HepG2 (cell line): ENCODE data around the gene SPESP1. TPM values are rescaled to one million over a fixed set of nuclear protein-coding genes. Genes with fewer than 3 reads are reported as not detected.

Source experiments
- ATAC-seq: fragments of 200-7000 bp; cut with Tn5 transposase; 3 replicates; pipeline ENCODE4 v1.9.1; 2020; ENCODE audit warnings: mild to moderate bottlenecking, moderate library complexity
- BruUV-seq: library from RNA; stranded (reverse); fragments of 400-500 nt; replicated peaks from 2 replicates; lab custom pipeline; 2021; lab: Mats Ljungman, UMichigan
- CTCF ChIA-PET: fragments of 300-600 bp; formaldehyde crosslinking; extraction: SDS; loops from one replicate; lab custom pipeline; 2021; ENCODE audit warnings: low total read pairs, inconsistent platforms, low intra/inter-chr PET ratio; lab: Yijun Ruan, JAX
- POLR2A ChIA-PET: fragments of 350-600 bp; sonication (Branson Sonifier 250); formaldehyde crosslinking; loops from one replicate; lab custom pipeline; 2020; ENCODE audit warnings: antibody characterized with exemption, inconsistent platforms; lab: Yijun Ruan, JAX
- DNase-seq: peaks from one replicate; pipeline ENCODE4 v3.0.0-alpha.2; 2015; ENCODE audit warnings: low spot score
- FAIRE-seq: peaks from 3 replicates; lab custom pipeline; 2011; peaks lifted over from hg19 to GRCh38; lab: Jason Lieb, UNC
- H2AFZ ChIP-seq: one replicate; pipeline ENCODE4 v1.6.1; 2011; ENCODE audit warnings: low read length, inconsistent platforms
- H3K27ac ChIP-seq: fragments of 300-600 bp; 3 replicates; pipeline ENCODE4 v1.8.0; 2011; ENCODE audit warnings: mixed run types, mild to moderate bottlenecking, mixed read lengths, low read length, inconsistent platforms; ENCODE audit not compliant: insufficient read depth; ENCODE audit errors: extremely low read length
- H3K27me3 ChIP-seq, 2 experiments: fragments of 200-600 bp in 1 of 2; 2 replicates in 1 of 2; 3 replicates in 1 of 2; pipeline versions ENCODE4 v1.6.0 to v1.8.0; 2011; ENCODE audit warnings: low read length in 2 of 2, mild to moderate bottlenecking in 2 of 2, moderate library complexity in 2 of 2, inconsistent platforms in 1 of 2; ENCODE audit not compliant: insufficient read depth in 2 of 2, control insufficient read depth in 1 of 2
- H3K36me3 ChIP-seq, 2 experiments: fragments of 200-600 bp in 1 of 2; replicated peaks in 1 of 2; 2 replicates in 1 of 2; 3 replicates in 1 of 2; pipeline versions ENCODE4 v1.5.1 to v1.8.0; 2011; ENCODE audit warnings: low read length in 2 of 2, inconsistent platforms in 1 of 2; ENCODE audit not compliant: insufficient read depth in 2 of 2, control insufficient read depth in 1 of 2
- H3K4me1 ChIP-seq: 2 replicates; pipeline ENCODE4 v1.5.1; 2012; ENCODE audit warnings: low read length, inconsistent platforms; ENCODE audit not compliant: insufficient read depth
- H3K4me2 ChIP-seq: 2 replicates; pipeline ENCODE4 v1.6.0; 2011; ENCODE audit warnings: low read depth, low read length, inconsistent platforms
- H3K4me3 ChIP-seq, 3 experiments: fragments of 200-600 bp in 1 of 3; sonication (generic), shearing (Covaris generic) in 1 of 3; replicated peaks in 1 of 3; 2 replicates each; pipeline ENCODE4 v1.5.1; 2011 to 2016; ENCODE audit warnings: low read length in 3 of 3, inconsistent platforms in 2 of 3, low read depth in 2 of 3, mild to moderate bottlenecking in 2 of 3, control low read depth in 1 of 3, mixed read lengths in 1 of 3; ENCODE audit not compliant: insufficient read depth in 1 of 3
- H3K79me2 ChIP-seq: one replicate; pipeline ENCODE4 v1.6.1; 2011; ENCODE audit warnings: low read length, inconsistent platforms; ENCODE audit not compliant: insufficient read depth
- H3K9ac ChIP-seq: 2 replicates; pipeline ENCODE4 v1.6.0; 2011; ENCODE audit warnings: mild to moderate bottlenecking, low read depth, low read length, inconsistent platforms; ENCODE audit not compliant: insufficient read depth
- H3K9me3 ChIP-seq: 2 replicates; pipeline ENCODE4 v1.5.1; 2012; ENCODE audit warnings: mild to moderate bottlenecking, low read length
- H4K20me1 ChIP-seq: 2 replicates; pipeline ENCODE4 v1.6.0; 2011; ENCODE audit warnings: inconsistent platforms, mild to moderate bottlenecking, low read length, moderate library complexity; ENCODE audit not compliant: insufficient read depth
- FOXP1 ChIP-seq, 2 experiments: fragments of 450-650 bp in 1 of 2; IDR thresholded peaks; 2 replicates each; pipeline ENCODE4 v1.6.1; 2017 to 2018; ENCODE audit warnings: antibody characterized with exemption in 1 of 2
- IKZF4 ChIP-seq: sonication (generic); formaldehyde crosslinking; IDR thresholded peaks from 2 replicates; pipeline ENCODE4 v1.5.1; 2020; ENCODE audit warnings: borderline replicate concordance, mild to moderate bottlenecking, low read depth, missing genetic modification reagents; ENCODE audit errors: not compliant biosample characterization
- MTA1 ChIP-seq: sonication (generic); formaldehyde crosslinking; IDR thresholded peaks from 2 replicates; pipeline ENCODE4 v1.4.0; 2020; ENCODE audit warnings: missing genetic modification reagents, mild to moderate bottlenecking, borderline replicate concordance
- PAWR ChIP-seq: sonication (generic); formaldehyde crosslinking; IDR thresholded peaks from 2 replicates; pipeline ENCODE4 v1.4.0; 2020; ENCODE audit warnings: missing genetic modification reagents, mild to moderate bottlenecking, borderline replicate concordance
- PREB ChIP-seq: sonication (generic); formaldehyde crosslinking; IDR thresholded peaks from 2 replicates; pipeline ENCODE4 v1.4.0; 2020; ENCODE audit warnings: missing genetic modification reagents
- RFX1 ChIP-seq: fragments of 450-650 bp; IDR thresholded peaks from 2 replicates; pipeline ENCODE4 v1.6.1; 2017
- RFX3 ChIP-seq: IDR thresholded peaks from 2 replicates; pipeline ENCODE4 v1.6.1; 2016; ENCODE audit warnings: missing biosample characterization, missing genetic modification reagents
- STAT6 ChIP-seq: sonication (generic); formaldehyde crosslinking; IDR thresholded peaks from 2 replicates; pipeline ENCODE4 v1.4.0; 2020; ENCODE audit warnings: missing genetic modification reagents, mild to moderate bottlenecking, borderline replicate concordance
- TAF1 ChIP-seq: sonication (generic); formaldehyde crosslinking; IDR thresholded peaks from 2 replicates; pipeline ENCODE4 v1.4.0; 2020; ENCODE audit warnings: missing genetic modification reagents
- YY1 ChIP-seq: IDR thresholded peaks from 2 replicates; pipeline ENCODE4 v1.6.1; 2011; ENCODE audit warnings: low read length, low read depth, moderate library complexity, mild to moderate bottlenecking; ENCODE audit not compliant: insufficient read depth, insufficient replicate concordance
- ZFP36L1 ChIP-seq: sonication (generic); formaldehyde crosslinking; IDR thresholded peaks from 2 replicates; pipeline ENCODE4 v1.8.0; 2022; ENCODE audit warnings: mild to moderate bottlenecking, missing genetic modification reagents, moderate library complexity
- ZNF33A ChIP-seq: sonication (generic); formaldehyde crosslinking; IDR thresholded peaks from 2 replicates; pipeline ENCODE4 v1.5.1; 2020; ENCODE audit warnings: missing genetic modification reagents, mild to moderate bottlenecking, moderate library complexity, borderline replicate concordance
- ZNF451 ChIP-seq: sonication (generic); formaldehyde crosslinking; IDR thresholded peaks from 2 replicates; pipeline ENCODE4 v1.5.0; 2020; ENCODE audit warnings: mild to moderate bottlenecking, missing genetic modification reagents
- ZSCAN21 ChIP-seq: sonication (generic); formaldehyde crosslinking; IDR thresholded peaks from 2 replicates; pipeline ENCODE4 v1.8.0; 2022; ENCODE audit warnings: mild to moderate bottlenecking, missing genetic modification reagents, moderate library complexity, borderline replicate concordance
- in situ Hi-C: cut with HindIII; loops from 2 replicates; pipeline ENCODE4 v1.10.0; 2017; ENCODE audit warnings: low pct_unique_long_range_greater_than_20kb; ENCODE audit not compliant: extremely low pct_ligation_motif_present
- intact Hi-C: fragments of 100-400 bp; cut with micrococcal nuclease; formaldehyde crosslinking; loops from one replicate; pipeline ENCODE4 v1.10.0; 2022; ENCODE audit not compliant: unreplicated experiment
- polyA plus RNA-seq, 8 experiments: library from polyadenylated mRNA; depleted of rRNA in 3 of 8; stranded (reverse) in 7 of 8; unstranded in 1 of 8; fragments of >200 nt; fragmentation: Illumina TruSeq in 4 of 8; extraction: Trizol in 4 of 8; gene quantifications; 2 replicates each; pipeline versions ENCODE4 v1.2.1 to v1.2.3, GENCODE V29; 2011 to 2016; ENCODE audit warnings: low read depth in 4 of 8, missing spikeins in 1 of 8, mixed read lengths in 1 of 8; ENCODE audit not compliant: insufficient read depth in 1 of 8
- total RNA-seq, 5 experiments: library from RNA; depleted of rRNA; stranded (reverse); fragments of >200 nt; fragmentation: Illumina TruSeq; extraction: Trizol; gene quantifications; 2 replicates each; pipeline ENCODE4 v1.2.3, GENCODE V29; 2016; ENCODE audit warnings: low read depth in 1 of 5
- TF ChIP-seq, protein P1 (sequence below): sonication (generic); formaldehyde crosslinking; IDR thresholded peaks from 2 replicates; pipeline ENCODE4 v1.4.0; 2020; ENCODE audit warnings: missing genetic modification reagents

Gene SPESP1
- total and polyA plus RNA-seq, 2 of the 13 experiments (the other 11 are each of a cell fraction or from before 2014, with no cell fraction given): not detected

GRCh38 chr15:68980786-68981185 lies 50.5 kb downstream of the SPESP1 start:
- Histone ChIP-seq H3K36me3 (no peaks in the 10 kb centered on the region), H3K9ac (no peak overlapping the region), H3K4me1 (no peaks in the 10 kb centered on the region), H2AFZ (no peak overlapping the region), H3K9me3 (no peaks in the 10 kb centered on the region), H4K20me1 (no peaks in the 10 kb centered on the region), H3K27me3 (no peaks in the 10 kb centered on the region; a peak in 1 of 5 replicates), H3K79me2 (no peaks in the 10 kb centered on the region), H3K27ac (no peak overlapping the region), H3K4me2 (no peak overlapping the region), H3K4me3 (no peak overlapping the region)
- TF ChIP-seq ZSCAN21 (no peak), STAT6 (CRISPR knock-in tag) (no peak), RFX3 (no peak), ZNF451 (no peak), IKZF4 (CRISPR knock-in tag) (no peak), ZNF33A (no peak), PAWR (no peak), FOXP1 (IDR thresholded peaks at IDR 0.05) (no peak), FOXP1 (CRISPR knock-in tag; IDR thresholded peaks at IDR 0.05) (no peak), MTA1 (no peak), RFX1 (no peak), PREB (CRISPR knock-in tag) (no peak), YY1 (no peak), ZFP36L1 (no peak), TAF1 (CRISPR knock-in tag) (no peak)
- TF ChIP-seq, protein P1, sequence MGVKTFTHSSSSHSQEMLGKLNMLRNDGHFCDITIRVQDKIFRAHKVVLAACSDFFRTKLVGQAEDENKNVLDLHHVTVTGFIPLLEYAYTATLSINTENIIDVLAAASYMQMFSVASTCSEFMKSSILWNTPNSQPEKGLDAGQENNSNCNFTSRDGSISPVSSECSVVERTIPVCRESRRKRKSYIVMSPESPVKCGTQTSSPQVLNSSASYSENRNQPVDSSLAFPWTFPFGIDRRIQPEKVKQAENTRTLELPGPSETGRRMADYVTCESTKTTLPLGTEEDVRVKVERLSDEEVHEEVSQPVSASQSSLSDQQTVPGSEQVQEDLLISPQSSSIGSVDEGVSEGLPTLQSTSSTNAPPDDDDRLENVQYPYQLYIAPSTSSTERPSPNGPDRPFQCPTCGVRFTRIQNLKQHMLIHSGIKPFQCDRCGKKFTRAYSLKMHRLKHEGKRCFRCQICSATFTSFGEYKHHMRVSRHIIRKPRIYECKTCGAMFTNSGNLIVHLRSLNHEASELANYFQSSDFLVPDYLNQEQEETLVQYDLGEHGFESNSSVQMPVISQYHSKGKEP (CRISPR knock-in tag): no peak
- DNase-seq (no peak), ATAC-seq (no peak), FAIRE-seq (no peak)
- intact Hi-C loops (no loop called here), in situ Hi-C loops (no loop called here)
- ChIA-PET POLR2A (no interaction called here), CTCF (no interaction called here)
- no TSS peak for BruUV-seq
